Measurements from ENCODE around the gene CEBPG.

Gene CEBPG

DNA sequence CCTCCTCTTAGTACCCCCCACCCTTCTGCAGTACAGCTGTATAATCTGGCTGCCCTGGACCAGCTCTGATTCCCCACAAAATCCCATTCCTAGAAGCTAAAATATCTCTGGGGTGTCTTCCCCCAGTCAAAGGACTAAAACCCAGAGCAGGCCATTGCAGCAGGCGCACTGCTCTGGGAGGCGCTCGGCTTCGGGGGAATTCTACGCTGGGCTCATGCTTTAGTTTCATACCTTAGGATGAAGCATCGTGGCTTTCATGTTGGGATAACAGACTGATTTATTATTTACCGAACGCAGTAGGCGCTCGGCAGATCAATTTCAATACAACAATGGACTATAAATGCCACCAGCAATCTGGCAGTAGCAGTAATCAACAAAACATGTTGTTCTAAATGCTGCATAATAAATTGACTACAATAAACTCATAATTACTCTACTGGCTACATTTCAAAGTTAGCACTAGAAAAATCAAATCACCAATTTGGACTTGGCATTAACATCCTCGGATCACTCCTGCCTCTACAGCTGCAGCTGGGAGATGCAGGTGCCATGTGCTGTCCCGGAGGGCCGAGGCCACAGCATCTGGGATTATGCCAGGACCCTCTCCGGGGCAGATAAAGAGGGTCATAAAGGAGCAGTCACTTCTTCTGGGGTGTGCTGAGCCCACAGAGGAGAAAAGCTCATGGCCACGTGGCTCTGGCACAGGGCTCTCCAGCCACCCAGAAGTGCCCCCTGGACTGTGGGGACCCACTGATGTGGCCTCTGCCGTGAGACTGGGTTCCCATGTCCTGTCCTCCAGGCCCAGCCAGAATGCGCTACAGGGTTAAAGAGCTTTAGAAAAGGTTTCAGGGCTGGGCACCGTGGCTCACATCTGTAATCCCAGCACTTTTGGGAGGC, 35.3 kb downstream of the CEBPG start:
- peaks cover 50% of the 10 kb centered on the region for H3K4me1 ChIP-seq
- H3K4me2 ChIP-seq = peak overlapping the region; percentile 13; the same call in 1 of the 2 replicates
- peaks cover 6% of the 10 kb centered on the region; the same call in 1 of the 2 replicates for H4K20me1 ChIP-seq
- TF ChIP-seq Cebpa-rat (IDR thresholded peaks at IDR 0.05) = no peak
- H3K9me3 ChIP-seq = no peaks in the 10 kb centered on the region
- no peaks in the 10 kb centered on the region; the same call in 1 of the 2 replicates for H3K36me3 ChIP-seq
- no peak overlapping the region for H3K4me3 ChIP-seq
- 0 out of 2 replicates have a peak overlapping the region, but pooled peaks have one; percentile 3 for H3K9ac ChIP-seq
- no peaks in the 10 kb centered on the region for H3K27me3 ChIP-seq
- H3K27ac ChIP-seq = no peak overlapping the region

DNA sequence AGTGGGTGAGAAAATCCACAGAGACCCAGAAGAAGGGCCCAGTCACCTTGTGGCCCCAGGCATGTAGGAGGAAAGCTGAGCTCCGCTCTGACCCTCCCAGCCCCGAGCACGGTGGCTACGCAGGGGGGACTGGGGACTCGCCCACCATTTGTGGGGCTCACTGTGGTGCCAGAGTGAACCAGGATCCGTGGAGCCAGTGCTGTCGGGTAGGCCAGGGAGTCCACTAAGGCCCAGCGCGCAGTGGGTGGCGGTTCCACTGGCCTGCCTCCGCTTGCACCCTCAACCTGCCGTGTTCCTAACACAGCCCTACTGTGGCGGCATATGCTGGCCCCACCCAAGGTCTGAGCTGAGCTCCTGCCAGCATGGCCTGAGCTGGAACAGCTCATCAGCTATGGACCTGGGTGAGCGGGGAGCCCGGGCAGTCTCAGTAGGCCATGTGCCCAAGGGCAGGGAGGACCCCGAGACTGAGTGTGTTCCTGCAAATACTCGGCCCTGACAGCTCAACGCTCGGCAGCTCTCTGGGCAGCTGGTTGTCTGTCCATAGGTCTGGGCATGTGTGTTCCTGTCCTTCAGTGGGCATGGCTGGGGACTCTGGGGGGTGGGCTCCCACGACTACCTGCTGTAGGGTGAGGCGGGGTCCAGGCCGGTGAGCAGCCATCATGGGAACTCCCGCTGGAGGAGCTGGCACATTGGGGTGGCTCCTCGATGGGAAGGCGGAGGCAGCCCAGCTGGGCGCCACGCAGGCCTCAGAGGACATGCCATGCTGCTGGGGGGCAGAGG, 36.6 kb downstream of the CEBPG start:
- Histone ChIP-seq H3K36me3 (no peaks in the 10 kb centered on the region; the same call in 1 of the 2 replicates), H3K9ac (no peak overlapping the region), H3K27ac (no peak overlapping the region), H3K27me3 (no peaks in the 10 kb centered on the region), H3K4me2 (no peak overlapping the region), H3K4me3 (no peak overlapping the region), H4K20me1 (peaks cover 6% of the 10 kb centered on the region; the same call in 1 of the 2 replicates), H3K9me3 (no peaks in the 10 kb centered on the region), H3K4me1 (peaks cover 37% of the 10 kb centered on the region)
- TF ChIP-seq Cebpa-rat (IDR thresholded peaks at IDR 0.05) = no peak

DNA sequence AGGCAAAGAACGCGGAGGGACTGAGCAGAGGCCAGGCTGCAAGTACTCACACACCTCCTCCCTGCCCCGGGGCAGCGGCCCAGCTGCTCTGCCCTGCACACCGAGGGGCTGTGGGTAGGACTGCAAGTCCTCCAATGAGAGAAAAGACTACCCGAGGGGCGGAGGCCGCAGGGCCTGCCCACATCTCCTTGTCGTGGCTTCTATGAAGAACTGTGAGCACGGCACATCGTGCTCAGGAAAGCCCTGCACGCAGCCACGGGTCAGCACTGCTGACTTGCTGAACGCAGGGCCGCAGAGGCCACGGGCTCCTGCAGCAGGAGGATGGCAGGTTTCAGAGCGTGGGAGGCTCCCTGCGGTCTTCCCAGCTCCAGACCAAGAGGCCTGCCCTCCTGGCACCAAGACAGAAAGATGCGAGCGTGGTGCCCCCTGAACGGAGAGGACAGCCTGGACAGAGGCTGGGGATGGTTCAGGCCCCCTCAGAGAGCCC, 37.4 kb downstream of the CEBPG start:
- Histone ChIP-seq H3K27me3 (no peaks in the 10 kb centered on the region), H3K4me2 (no peak overlapping the region), H3K27ac (no peak overlapping the region), H3K9me3 (no peaks in the 10 kb centered on the region), H3K4me3 (no peak overlapping the region), H3K36me3 (no peaks in the 10 kb centered on the region; the same call in 1 of the 2 replicates), H4K20me1 (peaks cover 13% of the 10 kb centered on the region; the same call in 1 of the 2 replicates), H3K9ac (no peak overlapping the region), H3K4me1 (peaks cover 29% of the 10 kb centered on the region)
- no peak for TF ChIP-seq Cebpa-rat (IDR thresholded peaks at IDR 0.05)

DNA sequence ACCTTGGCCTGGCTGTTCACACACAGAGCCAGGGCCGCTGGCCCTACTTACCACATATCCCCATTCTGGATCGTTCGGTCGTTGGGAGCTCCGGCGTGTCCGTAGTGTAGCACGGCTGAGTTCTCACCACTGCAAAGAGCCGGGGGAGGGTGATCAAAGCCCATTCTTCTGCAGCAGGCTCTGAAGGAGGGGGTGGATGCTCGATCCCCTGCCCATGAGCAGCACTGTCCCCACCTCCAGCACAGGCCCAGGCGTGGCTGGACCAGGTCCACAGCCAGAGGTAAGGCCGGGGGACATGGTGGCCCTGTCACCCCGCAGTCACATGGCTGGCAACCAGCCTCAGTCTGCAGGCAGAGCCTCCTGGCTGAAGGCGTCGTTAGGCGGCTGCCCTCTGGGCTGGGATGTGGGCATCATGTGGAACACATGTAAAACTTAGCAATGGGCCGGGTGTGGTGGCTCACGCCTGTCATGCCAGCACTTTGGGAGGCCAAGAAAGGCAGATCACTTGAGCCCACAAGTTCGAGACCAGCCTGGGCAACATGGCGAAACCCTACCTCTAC, 38.2 kb downstream of the CEBPG start:
- Histone ChIP-seq H3K27ac (no peak overlapping the region), H3K9ac (no peak overlapping the region), H4K20me1 (peaks cover 15% of the 10 kb centered on the region; the same call in 1 of the 2 replicates), H3K36me3 (no peaks in the 10 kb centered on the region; the same call in 1 of the 2 replicates), H3K4me3 (no peak overlapping the region), H3K4me1 (peaks cover 21% of the 10 kb centered on the region), H3K27me3 (no peaks in the 10 kb centered on the region), H3K4me2 (no peak overlapping the region), H3K9me3 (no peaks in the 10 kb centered on the region)
- no peak for TF ChIP-seq Cebpa-rat (IDR thresholded peaks at IDR 0.05)

DNA sequence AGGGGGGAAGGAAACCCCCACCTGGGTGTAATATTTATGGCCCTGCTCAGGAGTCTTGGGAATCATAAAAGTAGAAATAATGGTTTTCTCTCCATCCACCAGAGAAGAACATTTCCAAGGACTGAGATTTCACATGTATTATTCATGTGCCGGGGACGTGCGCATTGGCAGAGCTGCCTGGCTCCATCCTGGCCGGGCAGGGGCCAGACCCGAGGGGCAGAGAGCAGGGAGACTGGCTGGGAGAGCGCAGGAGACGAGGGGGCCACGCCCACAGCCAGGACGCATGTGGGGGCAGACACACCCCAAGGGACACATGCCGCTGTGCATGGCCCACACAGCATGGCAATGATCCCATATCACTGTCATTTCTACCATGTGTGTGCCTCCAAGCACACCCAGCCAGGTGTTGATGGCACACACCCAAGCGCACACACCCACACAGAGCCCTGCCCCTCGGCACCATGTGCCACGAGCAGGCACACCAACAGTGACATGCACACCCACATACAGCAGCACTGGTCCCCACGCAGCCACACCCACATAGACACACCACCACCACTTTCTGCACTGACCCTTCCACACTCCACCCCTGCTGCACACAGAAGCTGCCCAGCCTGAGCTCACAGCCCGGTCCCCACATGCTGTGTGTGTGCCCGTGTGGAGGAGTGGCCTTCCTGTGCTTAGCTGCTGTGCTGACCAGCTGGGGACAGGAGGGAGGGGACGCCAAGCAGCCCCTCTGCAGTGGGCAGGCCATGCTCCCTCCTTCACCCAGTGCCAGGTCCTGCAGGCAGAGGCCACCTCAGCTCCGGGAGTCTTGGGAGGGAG, 39.3 kb downstream of the CEBPG start:
- Histone ChIP-seq H3K9me3 (no peaks in the 10 kb centered on the region), H3K9ac (no peak overlapping the region), H3K4me2 (no peak overlapping the region), H3K27me3 (no peaks in the 10 kb centered on the region), H3K4me1 (peaks cover 10% of the 10 kb centered on the region), H3K27ac (no peak overlapping the region), H4K20me1 (peaks cover 15% of the 10 kb centered on the region; the same call in 1 of the 2 replicates), H3K4me3 (no peak overlapping the region), H3K36me3 (no peaks in the 10 kb centered on the region; the same call in 1 of the 2 replicates)
- no peak for TF ChIP-seq Cebpa-rat (IDR thresholded peaks at IDR 0.05)

DNA sequence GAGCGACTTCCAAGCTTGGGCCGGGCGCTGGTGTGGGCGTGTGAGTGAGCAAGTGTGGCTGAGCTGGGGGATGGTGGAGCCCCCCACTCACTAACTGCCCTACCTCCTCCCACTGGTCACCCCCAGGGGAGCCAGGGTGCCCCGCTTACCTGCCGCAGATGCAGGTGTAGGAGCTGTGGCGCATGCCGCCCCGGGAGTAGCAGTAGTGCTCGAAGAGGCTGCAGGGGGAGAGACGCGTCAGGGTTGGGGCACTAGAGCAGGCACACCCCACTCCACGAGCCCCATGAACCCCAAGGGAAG, 39.9 kb downstream of the CEBPG start:
- H3K27me3 ChIP-seq = no peaks in the 10 kb centered on the region
- no peak overlapping the region for H3K27ac ChIP-seq
- H3K4me1 ChIP-seq = peaks cover 5% of the 10 kb centered on the region; the same call in 1 of the 2 replicates
- H3K4me2 ChIP-seq = no peak overlapping the region
- H3K9ac ChIP-seq = no peak overlapping the region
- H3K4me3 ChIP-seq = no peak overlapping the region
- peaks cover 15% of the 10 kb centered on the region; the same call in 1 of the 2 replicates for H4K20me1 ChIP-seq
- H3K36me3 ChIP-seq = no peaks in the 10 kb centered on the region; the same call in 1 of the 2 replicates
- no peak for TF ChIP-seq Cebpa-rat (IDR thresholded peaks at IDR 0.05)
- no peaks in the 10 kb centered on the region for H3K9me3 ChIP-seq

DNA sequence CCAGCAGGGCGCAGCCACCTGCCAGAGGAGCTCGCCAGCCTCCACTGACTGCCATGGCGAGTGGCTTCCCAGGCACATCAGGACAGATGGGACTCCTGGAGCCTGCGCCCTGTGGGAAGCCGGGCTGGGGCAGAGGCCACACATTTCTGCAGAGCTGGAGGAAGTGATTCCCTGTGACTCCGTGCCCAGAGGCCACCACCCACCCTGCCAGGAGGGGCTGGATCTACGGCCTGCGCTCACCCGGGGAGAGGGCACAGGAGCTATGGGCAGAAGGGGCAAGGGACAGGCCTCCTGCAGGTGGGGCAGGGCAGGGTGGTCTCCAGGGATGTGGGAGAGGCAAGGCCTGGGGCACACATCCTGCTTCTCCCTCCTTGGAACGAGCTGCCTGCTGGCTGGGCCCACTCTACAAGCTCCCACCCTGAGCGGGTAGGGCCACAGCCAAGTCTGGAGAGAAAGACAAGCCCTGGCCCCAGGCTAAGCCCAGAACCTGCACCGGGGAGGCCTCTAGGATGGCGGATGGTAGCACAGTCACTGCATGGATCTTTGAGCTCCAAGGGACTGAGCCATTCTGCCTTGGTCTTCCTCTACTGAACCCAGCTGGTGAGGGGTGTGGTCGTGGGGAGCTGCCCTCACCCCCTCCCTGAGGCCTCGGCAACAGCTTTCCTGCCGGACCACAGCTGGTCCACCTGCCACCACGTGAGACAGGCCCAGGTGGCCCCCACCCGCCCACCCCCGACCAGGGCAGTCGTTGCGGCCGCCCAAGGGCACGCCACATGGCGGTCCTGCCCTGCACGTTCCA, 40.6 kb downstream of the CEBPG start:
- H3K4me3 ChIP-seq = no peak overlapping the region
- no peak overlapping the region for H3K9ac ChIP-seq
- H3K4me1 ChIP-seq = peaks cover 2% of the 10 kb centered on the region; the same call in 1 of the 2 replicates
- H3K27me3 ChIP-seq = no peaks in the 10 kb centered on the region
- TF ChIP-seq Cebpa-rat (IDR thresholded peaks at IDR 0.05) = no peak
- peaks cover 15% of the 10 kb centered on the region; the same call in 1 of the 2 replicates for H4K20me1 ChIP-seq
- no peak overlapping the region for H3K4me2 ChIP-seq
- H3K27ac ChIP-seq = 0 out of 2 replicates have a peak overlapping the region, but pooled peaks have one; percentile 2
- no peaks in the 10 kb centered on the region; the same call in 1 of the 2 replicates for H3K36me3 ChIP-seq
- H3K9me3 ChIP-seq = no peaks in the 10 kb centered on the region

All from BLaER1 (cell line).